Measurements from ENCODE around the gene LILRA2.

Gene LILRA2

DNA sequence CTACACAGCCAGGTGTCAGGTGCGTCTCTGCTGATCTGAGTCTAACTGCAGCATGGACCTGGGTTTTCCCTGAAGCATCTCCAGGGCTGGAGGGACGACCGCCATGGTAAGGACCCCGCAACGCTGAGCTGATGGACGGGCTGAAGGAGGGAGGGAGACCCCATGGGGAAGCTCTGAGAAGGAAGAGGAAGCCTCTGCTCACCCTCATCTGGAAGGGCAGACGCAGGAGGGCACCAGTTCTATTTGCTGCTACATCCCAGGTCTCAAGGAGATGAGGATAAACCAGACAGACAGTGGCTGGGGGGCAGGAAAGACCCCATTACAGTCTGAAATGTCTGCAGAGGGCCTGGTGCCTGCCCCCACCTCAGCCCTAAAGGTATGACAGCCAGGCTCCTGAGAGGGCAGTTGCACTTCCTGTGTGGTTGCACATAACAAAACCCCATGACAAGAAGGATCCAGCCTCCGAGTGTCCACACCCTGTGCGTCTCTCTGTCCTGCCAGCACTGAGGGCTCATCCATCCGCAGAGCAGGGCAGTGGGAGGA lies at the start of gene LILRA2:
Gene LILRA2, plus strand, starts transcription at position 461 of the 543 bp plus-strand sequence. CDS start 89 bp downstream, outside the sequence.
- Histone ChIP-seq H3K27me3 (ENCODE audit: insufficient read depth, low read depth, severe bottlenecking) (peaks cover 46% of the 10 kb centered on the region), H3K27ac (no peak within 1 kb of the TSS), H3K4me3 (ENCODE audit: low read depth, low read length) (no peak within 1 kb of the TSS), H3K36me3 (no peaks in the 10 kb centered on the region), H3K9me3 (ENCODE audit: severe bottlenecking) (no peaks in the 10 kb centered on the region)
- no peak for DNase-seq
- no peak for TF ChIP-seq CTCF (IDR thresholded peaks at IDR 0.05; ENCODE audit: low read depth, low read length)

DNA sequence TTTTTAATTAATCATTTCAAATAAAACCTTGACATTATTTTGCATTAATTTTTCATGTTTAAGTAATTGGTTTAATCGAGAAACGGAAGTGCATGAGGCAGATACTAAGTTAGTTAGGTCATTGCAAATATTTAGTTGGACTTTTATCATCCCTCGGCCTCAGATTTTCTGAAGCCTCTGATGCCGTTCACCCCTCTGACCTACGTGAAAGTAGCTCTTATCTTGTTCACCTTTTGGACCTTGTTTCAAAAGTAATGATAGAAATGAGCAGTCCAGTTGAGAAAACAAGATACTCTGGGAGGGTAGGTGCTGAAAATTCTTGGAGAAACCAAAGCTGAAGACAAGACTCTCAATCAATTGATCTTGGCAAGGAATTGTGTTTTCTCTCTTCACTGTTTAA lies 48.0 kb upstream of the LILRA2 start:
- no peak for TF ChIP-seq CTCF (IDR thresholded peaks at IDR 0.05; ENCODE audit: low read depth, low read length)
- no peak for DNase-seq
- peaks cover 82% of the 10 kb centered on the region for H3K27me3 ChIP-seq (ENCODE audit: insufficient read depth, low read depth, severe bottlenecking)
- H3K9me3 ChIP-seq (ENCODE audit: severe bottlenecking) = peaks cover 8% of the 10 kb centered on the region
- no peaks in the 10 kb centered on the region for H3K36me3 ChIP-seq
- H3K4me3 ChIP-seq (ENCODE audit: low read depth, low read length) = no peak overlapping the region
- no peak overlapping the region for H3K27ac ChIP-seq

DNA sequence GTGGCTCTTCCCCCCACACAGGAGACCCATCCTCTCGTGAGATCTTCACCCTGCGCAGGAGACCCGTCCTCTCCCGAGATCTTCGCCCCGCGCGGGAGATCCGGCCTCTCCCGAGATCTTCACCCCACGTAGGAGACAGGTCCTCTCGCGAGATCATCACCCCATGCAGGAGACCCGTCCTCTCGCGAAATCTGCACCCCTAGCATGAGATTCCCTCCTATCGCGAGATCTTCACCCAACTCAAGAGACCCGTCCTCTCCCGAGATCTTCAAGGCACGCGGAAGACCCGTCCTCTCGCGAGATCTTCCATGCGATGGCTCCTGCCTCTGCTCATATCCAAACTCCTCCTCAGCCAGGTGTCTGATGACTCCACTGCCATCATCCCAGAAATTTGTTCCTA lies 46.6 kb upstream of the LILRA2 start:
- Histone ChIP-seq H3K27me3 (ENCODE audit: insufficient read depth, low read depth, severe bottlenecking) (peaks cover 83% of the 10 kb centered on the region), H3K9me3 (ENCODE audit: severe bottlenecking) (peaks cover 8% of the 10 kb centered on the region), H3K4me3 (ENCODE audit: low read depth, low read length) (no peak overlapping the region), H3K36me3 (no peaks in the 10 kb centered on the region), H3K27ac (no peak overlapping the region)
- no peak for DNase-seq
- no peak for TF ChIP-seq CTCF (IDR thresholded peaks at IDR 0.05; ENCODE audit: low read depth, low read length)

DNA sequence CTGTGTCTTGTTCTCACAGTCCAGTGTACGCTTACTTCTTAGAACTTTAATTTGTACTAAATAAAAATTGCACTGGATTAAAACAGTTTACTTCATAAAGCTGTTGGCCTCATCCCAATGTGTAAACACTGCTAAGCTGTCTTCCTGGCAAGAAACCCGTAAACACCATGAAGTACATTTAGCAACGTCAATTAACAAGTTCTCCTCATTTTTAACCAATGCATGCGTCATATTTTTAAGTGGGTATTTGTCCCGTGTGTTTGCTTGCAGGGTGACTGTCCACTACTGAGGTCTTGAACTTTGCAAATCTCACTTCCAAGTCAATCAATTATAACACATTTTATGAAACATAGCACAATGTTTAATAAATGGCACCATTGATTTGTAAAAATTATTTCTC lies 42.7 kb upstream of the LILRA2 start:
- H3K27me3 ChIP-seq (ENCODE audit: insufficient read depth, low read depth, severe bottlenecking) = peaks cover 84% of the 10 kb centered on the region
- TF ChIP-seq CTCF (IDR thresholded peaks at IDR 0.05; ENCODE audit: low read depth, low read length) = no peak
- H3K9me3 ChIP-seq (ENCODE audit: severe bottlenecking) = peaks cover 6% of the 10 kb centered on the region
- DNase-seq = no peak
- no peak overlapping the region for H3K27ac ChIP-seq
- no peak overlapping the region for H3K4me3 ChIP-seq (ENCODE audit: low read depth, low read length)
- H3K36me3 ChIP-seq = no peaks in the 10 kb centered on the region

DNA sequence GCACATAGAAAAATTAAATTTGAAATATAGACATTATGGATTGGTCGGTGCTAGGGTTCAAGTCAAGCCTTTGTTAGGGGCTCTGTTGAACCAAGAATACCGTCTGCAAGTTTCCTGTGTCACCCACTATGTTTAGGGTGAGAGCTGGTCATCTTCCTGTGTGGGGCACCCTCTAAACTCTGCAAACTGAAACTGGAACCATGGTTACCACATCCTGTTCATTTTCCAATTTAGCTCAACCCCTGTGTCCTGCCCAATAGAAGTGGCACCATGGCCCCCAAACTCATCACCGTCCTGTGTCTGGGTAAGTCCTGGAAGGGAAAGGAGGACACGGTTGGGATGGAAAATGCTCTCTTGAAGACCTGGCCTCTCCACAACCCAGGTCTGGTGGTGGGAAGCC lies 41.1 kb upstream of the LILRA2 start:
- no peak overlapping the region for H3K4me3 ChIP-seq (ENCODE audit: low read depth, low read length)
- H3K36me3 ChIP-seq = no peaks in the 10 kb centered on the region
- TF ChIP-seq CTCF (IDR thresholded peaks at IDR 0.05; ENCODE audit: low read depth, low read length) = no peak
- no peak for DNase-seq
- peaks cover 91% of the 10 kb centered on the region for H3K27me3 ChIP-seq (ENCODE audit: insufficient read depth, low read depth, severe bottlenecking)
- no peak overlapping the region for H3K27ac ChIP-seq
- H3K9me3 ChIP-seq (ENCODE audit: severe bottlenecking) = no peaks in the 10 kb centered on the region

GRCh38 chr19:54533476-54533875 lies 40.1 kb upstream of the LILRA2 start:
- H3K4me3 ChIP-seq (ENCODE audit: low read depth, low read length) = no peak overlapping the region
- no peaks in the 10 kb centered on the region for H3K36me3 ChIP-seq
- H3K9me3 ChIP-seq (ENCODE audit: severe bottlenecking) = no peaks in the 10 kb centered on the region
- no peak overlapping the region for H3K27ac ChIP-seq
- no peak for TF ChIP-seq CTCF (IDR thresholded peaks at IDR 0.05; ENCODE audit: low read depth, low read length)
- H3K27me3 ChIP-seq (ENCODE audit: insufficient read depth, low read depth, severe bottlenecking) = peaks cover 84% of the 10 kb centered on the region
- DNase-seq = no peak

All from WERI-Rb-1 (cell line).